Measurements from ENCODE around the gene FBXO46. TPM values are rescaled to one million over a fixed set of nuclear protein-coding genes. Genes with fewer than 3 reads are reported as not detected.
A peak's percentile ranks its signal among the peaks of the same experiment; 100 is the strongest.

Gene FBXO46
- total and polyA plus RNA-seq, 2 of the 13 experiments (the other 11 are each of a cell fraction or from before 2014, with no cell fraction given): 6.2 to 6.4 TPM

GRCh38 chr19:45691516-45692186 is 39.0 kb downstream of the FBXO46 start, which contains the start of gene SNRPD2 (continued):
- TF ChIP-seq, protein P1, sequence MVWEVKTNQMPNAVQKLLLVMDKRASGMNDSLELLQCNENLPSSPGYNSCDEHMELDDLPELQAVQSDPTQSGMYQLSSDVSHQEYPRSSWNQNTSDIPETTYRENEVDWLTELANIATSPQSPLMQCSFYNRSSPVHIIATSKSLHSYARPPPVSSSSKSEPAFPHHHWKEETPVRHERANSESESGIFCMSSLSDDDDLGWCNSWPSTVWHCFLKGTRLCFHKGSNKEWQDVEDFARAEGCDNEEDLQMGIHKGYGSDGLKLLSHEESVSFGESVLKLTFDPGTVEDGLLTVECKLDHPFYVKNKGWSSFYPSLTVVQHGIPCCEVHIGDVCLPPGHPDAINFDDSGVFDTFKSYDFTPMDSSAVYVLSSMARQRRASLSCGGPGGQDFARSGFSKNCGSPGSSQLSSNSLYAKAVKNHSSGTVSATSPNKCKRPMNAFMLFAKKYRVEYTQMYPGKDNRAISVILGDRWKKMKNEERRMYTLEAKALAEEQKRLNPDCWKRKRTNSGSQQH (CRISPR knock-in tag; IDR thresholded peaks at IDR 0.05; ENCODE audit: low read depth): peak; percentile 90
- no peak for TF ChIP-seq SETDB1 (CRISPR knock-in tag; IDR thresholded peaks at IDR 0.05; ENCODE audit: borderline replicate concordance)
- TF ChIP-seq MTF1 (CRISPR knock-in tag; IDR thresholded peaks at IDR 0.05): no peak
- no peak for TF ChIP-seq DR1 (CRISPR knock-in tag; IDR thresholded peaks at IDR 0.05)
- no peak for TF ChIP-seq ZNF234 (CRISPR knock-in tag; conservative IDR thresholded peaks at IDR 0.05)
- peak; percentile 98 for TF ChIP-seq POLR2AphosphoS5 (IDR thresholded peaks at IDR 0.05; ENCODE audit: low read depth, low read length)
- TF ChIP-seq IRF1 (CRISPR knock-in tag; IDR thresholded peaks at IDR 0.05; ENCODE audit: low read depth): no peak
- no peak for TF ChIP-seq TIGD3 (CRISPR knock-in tag; IDR thresholded peaks at IDR 0.05; ENCODE audit: borderline replicate concordance)
- TF ChIP-seq, protein P2, sequence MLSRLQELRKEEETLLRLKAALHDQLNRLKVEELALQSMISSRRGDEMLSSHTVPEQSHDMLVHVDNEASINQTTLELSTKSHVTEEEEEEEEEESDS (CRISPR knock-in tag; IDR thresholded peaks at IDR 0.05; ENCODE audit: borderline replicate concordance): no peak; the same call in 1 of the 2 replicates
- no peak for TF ChIP-seq NR2F6 (IDR thresholded peaks at IDR 0.05)
- TF ChIP-seq NR2F6 (CRISPR knock-in tag; IDR thresholded peaks at IDR 0.05): no peak
- no peak for TF ChIP-seq ZC3H4 (CRISPR knock-in tag; IDR thresholded peaks at IDR 0.05; ENCODE audit: borderline replicate concordance)
- TF ChIP-seq, protein P3, sequence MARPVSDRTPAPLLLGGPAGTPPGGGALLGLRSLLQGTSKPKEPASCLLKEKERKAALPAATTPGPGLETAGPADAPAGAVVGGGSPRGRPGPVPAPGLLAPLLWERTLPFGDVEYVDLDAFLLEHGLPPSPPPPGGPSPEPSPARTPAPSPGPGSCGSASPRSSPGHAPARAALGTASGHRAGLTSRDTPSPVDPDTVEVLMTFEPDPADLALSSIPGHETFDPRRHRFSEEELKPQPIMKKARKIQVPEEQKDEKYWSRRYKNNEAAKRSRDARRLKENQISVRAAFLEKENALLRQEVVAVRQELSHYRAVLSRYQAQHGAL (CRISPR knock-in tag; IDR thresholded peaks at IDR 0.05; ENCODE audit: not compliant biosample characterization): no peak
- TF ChIP-seq, protein P4, sequence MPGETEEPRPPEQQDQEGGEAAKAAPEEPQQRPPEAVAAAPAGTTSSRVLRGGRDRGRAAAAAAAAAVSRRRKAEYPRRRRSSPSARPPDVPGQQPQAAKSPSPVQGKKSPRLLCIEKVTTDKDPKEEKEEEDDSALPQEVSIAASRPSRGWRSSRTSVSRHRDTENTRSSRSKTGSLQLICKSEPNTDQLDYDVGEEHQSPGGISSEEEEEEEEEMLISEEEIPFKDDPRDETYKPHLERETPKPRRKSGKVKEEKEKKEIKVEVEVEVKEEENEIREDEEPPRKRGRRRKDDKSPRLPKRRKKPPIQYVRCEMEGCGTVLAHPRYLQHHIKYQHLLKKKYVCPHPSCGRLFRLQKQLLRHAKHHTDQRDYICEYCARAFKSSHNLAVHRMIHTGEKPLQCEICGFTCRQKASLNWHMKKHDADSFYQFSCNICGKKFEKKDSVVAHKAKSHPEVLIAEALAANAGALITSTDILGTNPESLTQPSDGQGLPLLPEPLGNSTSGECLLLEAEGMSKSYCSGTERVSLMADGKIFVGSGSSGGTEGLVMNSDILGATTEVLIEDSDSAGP (CRISPR knock-in tag; IDR thresholded peaks at IDR 0.05; ENCODE audit: borderline replicate concordance): peak; percentile 52; the same call in 1 of the 2 replicates
- TF ChIP-seq FOXK1 (CRISPR knock-in tag; IDR thresholded peaks at IDR 0.05; ENCODE audit: borderline replicate concordance, low read depth): peak; percentile 77; the same call in 1 of the 2 replicates
- TF ChIP-seq KDM3A (CRISPR knock-in tag; IDR thresholded peaks at IDR 0.05; ENCODE audit: low read depth): no peak
- TF ChIP-seq SKI (IDR thresholded peaks at IDR 0.05; ENCODE audit: partially characterized antibody): no peak
- peak; percentile 81 for TF ChIP-seq ZFY (CRISPR knock-in tag; IDR thresholded peaks at IDR 0.05)
- TF ChIP-seq ZSCAN9 (CRISPR knock-in tag; IDR thresholded peaks at IDR 0.05; ENCODE audit: borderline replicate concordance): 0 out of 2 replicates have a peak, but pooled peaks have one; percentile 24
- TF ChIP-seq, protein P5, sequence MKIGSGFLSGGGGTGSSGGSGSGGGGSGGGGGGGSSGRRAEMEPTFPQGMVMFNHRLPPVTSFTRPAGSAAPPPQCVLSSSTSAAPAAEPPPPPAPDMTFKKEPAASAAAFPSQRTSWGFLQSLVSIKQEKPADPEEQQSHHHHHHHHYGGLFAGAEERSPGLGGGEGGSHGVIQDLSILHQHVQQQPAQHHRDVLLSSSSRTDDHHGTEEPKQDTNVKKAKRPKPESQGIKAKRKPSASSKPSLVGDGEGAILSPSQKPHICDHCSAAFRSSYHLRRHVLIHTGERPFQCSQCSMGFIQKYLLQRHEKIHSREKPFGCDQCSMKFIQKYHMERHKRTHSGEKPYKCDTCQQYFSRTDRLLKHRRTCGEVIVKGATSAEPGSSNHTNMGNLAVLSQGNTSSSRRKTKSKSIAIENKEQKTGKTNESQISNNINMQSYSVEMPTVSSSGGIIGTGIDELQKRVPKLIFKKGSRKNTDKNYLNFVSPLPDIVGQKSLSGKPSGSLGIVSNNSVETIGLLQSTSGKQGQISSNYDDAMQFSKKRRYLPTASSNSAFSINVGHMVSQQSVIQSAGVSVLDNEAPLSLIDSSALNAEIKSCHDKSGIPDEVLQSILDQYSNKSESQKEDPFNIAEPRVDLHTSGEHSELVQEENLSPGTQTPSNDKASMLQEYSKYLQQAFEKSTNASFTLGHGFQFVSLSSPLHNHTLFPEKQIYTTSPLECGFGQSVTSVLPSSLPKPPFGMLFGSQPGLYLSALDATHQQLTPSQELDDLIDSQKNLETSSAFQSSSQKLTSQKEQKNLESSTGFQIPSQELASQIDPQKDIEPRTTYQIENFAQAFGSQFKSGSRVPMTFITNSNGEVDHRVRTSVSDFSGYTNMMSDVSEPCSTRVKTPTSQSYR (CRISPR knock-in tag; IDR thresholded peaks at IDR 0.05; ENCODE audit: borderline replicate concordance): no peak
- TF ChIP-seq RBAK (CRISPR knock-in tag; IDR thresholded peaks at IDR 0.05): no peak
